ENCODE data around the gene COL23A1.

Gene COL23A1

DNA sequence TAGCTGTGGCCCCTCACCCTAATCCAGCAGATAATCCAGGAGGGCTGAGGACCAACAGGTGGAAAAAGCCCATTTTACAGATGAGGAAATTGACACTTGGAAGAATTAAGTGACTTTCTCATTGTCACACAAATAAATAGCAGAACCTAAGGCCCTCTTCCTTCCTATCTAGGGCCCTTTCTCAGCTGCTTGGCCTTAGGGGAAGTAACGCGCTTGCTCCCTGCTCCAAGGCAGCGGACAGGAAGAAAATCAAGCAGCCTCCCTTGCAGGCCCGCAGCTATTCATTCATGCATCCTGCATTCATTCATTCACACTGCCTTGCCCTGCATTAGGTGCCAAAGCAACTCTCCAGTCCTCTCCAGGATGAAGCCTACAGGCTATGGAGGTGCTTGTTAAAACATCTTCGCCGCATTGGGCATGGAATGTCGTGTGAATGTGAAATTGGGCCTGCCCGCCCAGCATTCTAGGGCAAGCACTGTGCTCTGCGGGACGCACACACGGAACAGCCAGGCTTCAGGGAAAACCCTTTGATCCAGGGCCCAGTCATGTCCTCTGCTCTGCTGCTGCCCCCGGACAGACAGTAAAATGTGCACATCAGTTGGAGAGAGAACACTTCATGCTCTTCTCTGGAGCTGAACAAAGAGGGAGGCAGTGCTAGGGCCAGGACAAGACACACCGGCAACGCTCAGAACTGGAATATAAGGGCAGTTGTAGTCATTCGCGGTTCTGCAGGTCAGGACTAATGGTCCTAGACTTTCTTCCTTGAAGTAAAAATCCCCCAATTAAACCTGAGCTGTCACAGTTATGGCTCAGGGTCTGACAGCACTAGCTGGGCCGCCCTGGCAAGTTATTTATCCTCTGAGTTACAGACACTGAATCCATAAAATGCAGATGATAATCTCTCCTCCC lies 166.0 kb downstream of the COL23A1 start:
- DNase-seq: no peak
- Mint-ChIP-seq H3K4me3 (no peak overlapping the region), H3K9me3 (no peaks in the 10 kb centered on the region), H3K36me3 (ENCODE audit: low read depth) (no peaks in the 10 kb centered on the region), H3K27ac (peak overlapping the region; percentile 90), H3K27me3 (ENCODE audit: low read depth, poor library complexity) (peaks cover under 1% of the 10 kb centered on the region), H3K4me1 (peaks cover 83% of the 10 kb centered on the region)
- TF ChIP-seq, protein P1, sequence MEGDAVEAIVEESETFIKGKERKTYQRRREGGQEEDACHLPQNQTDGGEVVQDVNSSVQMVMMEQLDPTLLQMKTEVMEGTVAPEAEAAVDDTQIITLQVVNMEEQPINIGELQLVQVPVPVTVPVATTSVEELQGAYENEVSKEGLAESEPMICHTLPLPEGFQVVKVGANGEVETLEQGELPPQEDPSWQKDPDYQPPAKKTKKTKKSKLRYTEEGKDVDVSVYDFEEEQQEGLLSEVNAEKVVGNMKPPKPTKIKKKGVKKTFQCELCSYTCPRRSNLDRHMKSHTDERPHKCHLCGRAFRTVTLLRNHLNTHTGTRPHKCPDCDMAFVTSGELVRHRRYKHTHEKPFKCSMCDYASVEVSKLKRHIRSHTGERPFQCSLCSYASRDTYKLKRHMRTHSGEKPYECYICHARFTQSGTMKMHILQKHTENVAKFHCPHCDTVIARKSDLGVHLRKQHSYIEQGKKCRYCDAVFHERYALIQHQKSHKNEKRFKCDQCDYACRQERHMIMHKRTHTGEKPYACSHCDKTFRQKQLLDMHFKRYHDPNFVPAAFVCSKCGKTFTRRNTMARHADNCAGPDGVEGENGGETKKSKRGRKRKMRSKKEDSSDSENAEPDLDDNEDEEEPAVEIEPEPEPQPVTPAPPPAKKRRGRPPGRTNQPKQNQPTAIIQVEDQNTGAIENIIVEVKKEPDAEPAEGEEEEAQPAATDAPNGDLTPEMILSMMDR (IDR thresholded peaks at IDR 0.05): no peak

DNA sequence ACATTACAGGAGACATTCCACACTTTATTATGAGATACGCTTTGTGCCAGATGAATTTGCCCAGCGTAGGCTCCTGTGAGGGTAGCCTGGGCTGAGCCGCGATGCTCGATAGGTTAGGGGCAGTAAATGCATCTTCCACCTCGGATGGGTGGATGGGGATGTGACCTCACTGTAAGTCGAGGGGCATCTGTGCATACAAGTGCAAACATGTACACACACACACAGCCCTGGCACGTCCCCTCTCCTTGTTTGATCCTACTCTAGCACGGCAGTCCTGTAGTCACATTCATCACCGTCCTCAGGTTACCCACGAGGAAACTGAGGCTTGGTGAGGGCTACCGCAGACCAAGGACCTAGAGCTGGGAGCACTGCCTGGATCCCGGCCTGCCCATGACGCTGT lies 166.8 kb downstream of the COL23A1 start:
- no peaks in the 10 kb centered on the region for H3K9me3 Mint-ChIP-seq

DNA sequence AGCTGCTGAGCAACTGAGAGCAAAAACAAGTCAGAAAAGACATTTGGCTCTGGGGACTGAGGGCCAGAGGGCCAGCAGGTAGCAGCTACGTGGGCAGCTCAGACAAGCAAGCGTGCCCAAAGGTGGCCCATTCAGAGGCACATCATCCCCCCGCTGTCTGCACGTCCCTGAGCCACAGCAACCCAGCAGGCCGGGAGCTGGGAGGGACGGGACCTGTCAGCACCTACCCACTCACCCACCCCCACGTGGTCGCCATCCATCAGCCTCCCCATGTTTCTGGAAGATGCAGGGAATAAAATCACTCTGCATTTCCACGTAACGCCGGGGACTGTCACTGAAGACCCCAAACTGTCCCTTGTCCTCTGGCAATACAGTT lies 167.8 kb downstream of the COL23A1 start:
- no peaks in the 10 kb centered on the region for H3K9me3 Mint-ChIP-seq
- H3K27me3 Mint-ChIP-seq (ENCODE audit: low read depth, poor library complexity): peaks cover 2% of the 10 kb centered on the region
- no peak overlapping the region for H3K4me3 Mint-ChIP-seq
- H3K27ac Mint-ChIP-seq: no peak overlapping the region
- no peak for DNase-seq
- peaks cover 78% of the 10 kb centered on the region for H3K4me1 Mint-ChIP-seq
- TF ChIP-seq, protein P1 (IDR thresholded peaks at IDR 0.05): no peak
- no peaks in the 10 kb centered on the region for H3K36me3 Mint-ChIP-seq (ENCODE audit: low read depth)

More for the DNA sequence above, 166.8 kb downstream of the COL23A1 start:
- Mint-ChIP-seq H3K4me1 (peaks cover 82% of the 10 kb centered on the region), H3K36me3 (ENCODE audit: low read depth) (no peaks in the 10 kb centered on the region), H3K27ac (no peak overlapping the region), H3K4me3 (no peak overlapping the region), H3K27me3 (ENCODE audit: low read depth, poor library complexity) (peaks cover 2% of the 10 kb centered on the region)
- DNase-seq: no peak
- TF ChIP-seq, protein P1 (IDR thresholded peaks at IDR 0.05): no peak

DNA sequence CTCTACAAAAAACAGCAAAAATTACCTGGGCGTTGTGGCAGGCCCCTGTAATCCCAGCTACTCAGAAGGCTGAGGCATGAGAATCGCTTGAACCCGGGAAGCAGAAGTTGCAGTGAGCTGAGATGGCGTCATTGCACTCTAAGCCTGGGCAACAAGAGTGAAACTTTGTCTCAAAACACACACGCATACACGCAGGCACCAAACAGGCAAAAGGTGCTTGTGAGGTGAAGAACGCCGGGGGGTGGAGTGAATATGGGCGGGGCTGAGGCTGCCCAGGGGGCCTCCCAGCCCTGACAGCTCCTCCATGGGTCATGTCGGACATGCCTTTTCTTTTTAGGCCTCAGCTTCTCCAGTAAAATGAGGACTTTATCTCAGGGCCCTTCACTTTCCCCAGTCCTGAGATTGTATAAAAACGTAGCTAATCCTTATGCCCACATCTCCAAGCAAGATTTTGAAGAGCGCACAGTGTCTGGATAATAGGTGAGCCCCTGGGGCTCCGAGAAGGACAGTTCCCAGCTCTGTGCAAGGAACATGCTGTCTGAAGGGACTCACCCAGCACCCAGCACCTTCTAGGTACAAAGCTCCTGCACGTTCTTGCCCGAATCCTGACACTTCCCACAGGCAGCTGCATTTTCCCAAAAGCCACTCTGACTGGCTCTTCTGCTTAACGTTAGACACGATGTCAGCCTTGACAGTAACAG lies 168.3 kb downstream of the COL23A1 start:
- no peaks in the 10 kb centered on the region for H3K9me3 Mint-ChIP-seq
- peaks cover 82% of the 10 kb centered on the region for H3K4me1 Mint-ChIP-seq
- TF ChIP-seq, protein P1 (IDR thresholded peaks at IDR 0.05): no peak
- peaks cover 2% of the 10 kb centered on the region for H3K27me3 Mint-ChIP-seq (ENCODE audit: low read depth, poor library complexity)
- no peak overlapping the region for H3K27ac Mint-ChIP-seq
- DNase-seq: no peak
- H3K36me3 Mint-ChIP-seq (ENCODE audit: low read depth): no peaks in the 10 kb centered on the region
- H3K4me3 Mint-ChIP-seq: peak overlapping the region; percentile 5

DNA sequence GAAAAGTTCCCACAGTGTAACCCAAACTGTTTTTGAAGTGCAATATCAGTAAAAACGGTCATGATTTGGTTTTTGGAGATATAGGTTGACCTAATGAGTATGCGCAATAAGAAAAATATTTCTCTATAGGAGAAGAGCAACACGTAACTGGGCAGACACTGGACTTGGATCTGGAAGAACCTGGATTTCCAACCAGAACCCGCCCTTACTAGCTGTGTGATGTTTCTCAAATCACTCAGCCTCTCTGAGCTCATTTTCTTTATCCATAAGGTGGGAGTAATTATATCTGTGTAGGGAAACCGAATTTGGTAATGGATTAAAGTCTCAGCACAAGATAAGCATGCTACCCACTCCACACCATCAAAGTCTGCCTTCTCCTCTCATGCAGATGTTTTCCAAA lies 169.1 kb downstream of the COL23A1 start:
- no peak overlapping the region for H3K4me3 Mint-ChIP-seq
- no peaks in the 10 kb centered on the region for H3K36me3 Mint-ChIP-seq (ENCODE audit: low read depth)
- H3K9me3 Mint-ChIP-seq: no peaks in the 10 kb centered on the region
- no peak for DNase-seq
- peaks cover 2% of the 10 kb centered on the region for H3K27me3 Mint-ChIP-seq (ENCODE audit: low read depth, poor library complexity)
- TF ChIP-seq, protein P1 (IDR thresholded peaks at IDR 0.05): no peak
- H3K4me1 Mint-ChIP-seq: peaks cover 85% of the 10 kb centered on the region
- H3K27ac Mint-ChIP-seq: no peak overlapping the region

Measured in nephron progenitor cell (in vitro differentiated cells).